GM06990 (cell line): ENCODE measurements around the gene MACROH2A2.
A peak's percentile ranks its signal among the peaks of the same experiment; 100 is the strongest.

Experiments used
- DNase-seq: peaks from one replicate; pipeline ENCODE4 v3.0.0-alpha.2; 2011; ENCODE audit not compliant: insufficient read length; ENCODE audit errors: extremely low read depth
- H3K27me3 ChIP-seq: replicated peaks from 2 replicates; pipeline ENCODE4 v1.6.0; 2011; ENCODE audit warnings: low read length; ENCODE audit not compliant: control insufficient read depth, insufficient read depth
- H3K36me3 ChIP-seq: 2 replicates; pipeline ENCODE4 v1.5.1; 2011; ENCODE audit warnings: low read length; ENCODE audit not compliant: control insufficient read depth, insufficient read depth
- H3K4me3 ChIP-seq: replicated peaks from 2 replicates; pipeline ENCODE4 v1.5.1; 2011; ENCODE audit warnings: low read depth, mild to moderate bottlenecking, control low read depth, low read length
- TF ChIP-seq, protein P1 (sequence below): IDR thresholded peaks from 2 replicates; pipeline ENCODE4 v1.5.1; 2011; ENCODE audit warnings: low read length, control low read depth, mild to moderate bottlenecking, inconsistent platforms; ENCODE audit not compliant: insufficient read depth, poor library complexity, severe bottlenecking

MACROH2A2 gene

DNA sequence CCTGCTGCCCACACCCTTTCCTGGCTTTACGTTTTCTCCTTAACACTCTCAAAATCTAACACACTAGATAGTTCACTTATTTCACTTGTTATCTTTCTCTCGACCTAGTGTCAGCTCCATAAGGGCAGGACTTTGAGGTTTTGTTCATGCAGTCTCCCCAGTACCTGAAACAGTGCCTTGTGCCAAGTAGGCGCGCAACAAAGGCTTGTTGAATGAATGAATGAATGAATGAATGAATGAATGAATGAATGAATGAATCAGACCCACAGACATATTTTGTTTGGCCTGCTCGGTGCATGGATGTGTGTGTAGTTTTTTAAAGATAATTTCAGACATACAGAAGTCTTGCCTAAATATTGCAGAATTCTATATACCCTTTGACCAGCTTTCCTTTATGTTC is 87.7 kb downstream of the MACROH2A2 start:
- H3K36me3 ChIP-seq = peaks cover 2% of the 10 kb centered on the region
- no peaks in the 10 kb centered on the region for H3K27me3 ChIP-seq
- no peak overlapping the region for H3K4me3 ChIP-seq
- no peak for DNase-seq
- TF ChIP-seq, protein P1, sequence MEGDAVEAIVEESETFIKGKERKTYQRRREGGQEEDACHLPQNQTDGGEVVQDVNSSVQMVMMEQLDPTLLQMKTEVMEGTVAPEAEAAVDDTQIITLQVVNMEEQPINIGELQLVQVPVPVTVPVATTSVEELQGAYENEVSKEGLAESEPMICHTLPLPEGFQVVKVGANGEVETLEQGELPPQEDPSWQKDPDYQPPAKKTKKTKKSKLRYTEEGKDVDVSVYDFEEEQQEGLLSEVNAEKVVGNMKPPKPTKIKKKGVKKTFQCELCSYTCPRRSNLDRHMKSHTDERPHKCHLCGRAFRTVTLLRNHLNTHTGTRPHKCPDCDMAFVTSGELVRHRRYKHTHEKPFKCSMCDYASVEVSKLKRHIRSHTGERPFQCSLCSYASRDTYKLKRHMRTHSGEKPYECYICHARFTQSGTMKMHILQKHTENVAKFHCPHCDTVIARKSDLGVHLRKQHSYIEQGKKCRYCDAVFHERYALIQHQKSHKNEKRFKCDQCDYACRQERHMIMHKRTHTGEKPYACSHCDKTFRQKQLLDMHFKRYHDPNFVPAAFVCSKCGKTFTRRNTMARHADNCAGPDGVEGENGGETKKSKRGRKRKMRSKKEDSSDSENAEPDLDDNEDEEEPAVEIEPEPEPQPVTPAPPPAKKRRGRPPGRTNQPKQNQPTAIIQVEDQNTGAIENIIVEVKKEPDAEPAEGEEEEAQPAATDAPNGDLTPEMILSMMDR = no peak

DNA sequence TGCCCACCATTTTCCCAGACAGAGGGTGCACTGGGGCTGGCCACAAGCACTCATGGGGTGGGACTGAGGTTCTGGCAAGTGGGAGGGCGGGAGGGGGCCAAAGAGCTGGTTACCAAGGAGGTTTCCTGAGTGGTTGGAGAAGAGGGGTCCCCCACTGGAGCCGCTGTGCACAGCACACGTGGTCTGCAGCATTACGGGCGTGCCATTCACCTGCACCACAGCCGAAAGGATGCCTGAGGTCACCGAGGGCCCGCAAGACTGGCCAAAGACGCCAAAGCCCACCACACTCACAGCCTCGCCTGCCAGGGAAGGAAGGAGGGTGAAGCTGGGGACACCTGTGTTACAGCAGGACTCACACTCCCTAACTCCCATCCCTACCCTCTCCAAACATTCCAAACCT is 89.9 kb downstream of the MACROH2A2 start:
- Histone ChIP-seq H3K4me3 (no peak overlapping the region), H3K27me3 (no peaks in the 10 kb centered on the region), H3K36me3 (peaks cover 2% of the 10 kb centered on the region)
- no peak for DNase-seq
- TF ChIP-seq, protein P1 = no peak

DNA sequence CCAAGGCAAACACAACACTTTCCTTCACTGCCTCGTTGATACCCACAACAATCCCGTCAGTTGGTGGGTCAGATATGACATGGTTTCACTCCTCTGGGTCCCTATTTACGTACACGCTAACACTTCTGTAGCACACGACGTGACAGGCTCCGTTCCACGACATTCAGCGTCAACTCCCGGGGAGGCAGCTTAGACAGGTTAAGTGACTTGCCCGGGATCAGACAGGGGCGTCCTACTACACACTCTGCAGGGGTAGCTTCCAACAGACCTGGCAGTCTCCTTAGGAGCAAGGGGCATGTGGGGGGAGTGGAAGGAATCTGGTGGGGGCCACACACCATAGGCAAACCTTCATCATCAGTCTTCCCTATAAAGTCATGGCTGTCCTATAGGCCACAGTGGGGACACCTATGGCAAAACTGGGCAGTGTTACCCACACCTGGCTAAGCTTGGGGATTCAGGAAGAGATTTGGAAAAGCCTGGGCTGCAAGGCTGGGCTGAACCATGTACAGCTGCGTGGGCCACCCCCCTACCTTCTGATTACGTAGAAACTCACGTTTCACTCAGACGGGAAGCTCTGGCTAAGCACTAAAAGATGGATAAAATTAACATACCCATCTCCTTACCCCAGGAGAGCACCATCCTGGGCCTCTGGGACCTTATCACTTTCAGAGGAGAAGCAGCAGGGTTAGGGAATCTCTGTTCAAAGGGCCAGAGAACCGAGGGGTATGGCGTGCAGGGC is 91.9 kb downstream of the MACROH2A2 start:
- Histone ChIP-seq H3K27me3 (no peaks in the 10 kb centered on the region), H3K36me3 (peaks cover 4% of the 10 kb centered on the region), H3K4me3 (peak overlapping the region; percentile 85)
- no peak for DNase-seq
- TF ChIP-seq, protein P1 = no peak

DNA sequence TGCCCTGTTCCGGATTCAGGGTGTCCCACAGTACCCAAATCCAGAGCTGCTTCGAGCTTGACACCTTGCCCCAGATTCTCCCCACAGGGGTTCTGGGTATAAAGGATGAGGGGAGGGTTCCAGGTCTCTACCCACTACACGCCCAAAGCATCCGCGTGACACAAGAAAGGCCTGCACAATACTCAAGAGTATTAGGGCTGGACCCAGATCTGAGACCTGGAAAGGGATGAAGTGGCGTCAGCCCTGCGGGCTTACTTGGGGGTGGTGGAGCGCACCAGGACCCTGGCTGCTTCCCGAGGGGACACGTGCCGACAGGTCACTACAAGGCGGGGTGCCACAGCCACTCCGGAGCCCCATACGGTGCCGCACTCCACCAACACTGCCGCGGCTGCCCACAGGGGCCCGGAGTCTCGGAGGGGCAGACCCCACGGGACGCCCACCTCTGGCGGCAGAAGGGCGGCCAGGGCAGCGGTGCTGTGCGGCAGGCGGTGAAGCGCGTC is 92.6 kb downstream of the MACROH2A2 start:
- Histone ChIP-seq H3K4me3 (peak overlapping the region; percentile 85), H3K36me3 (peaks cover 2% of the 10 kb centered on the region; the same call in 1 of the 2 replicates), H3K27me3 (no peaks in the 10 kb centered on the region)
- TF ChIP-seq, protein P1 = no peak
- no peak for DNase-seq

DNA sequence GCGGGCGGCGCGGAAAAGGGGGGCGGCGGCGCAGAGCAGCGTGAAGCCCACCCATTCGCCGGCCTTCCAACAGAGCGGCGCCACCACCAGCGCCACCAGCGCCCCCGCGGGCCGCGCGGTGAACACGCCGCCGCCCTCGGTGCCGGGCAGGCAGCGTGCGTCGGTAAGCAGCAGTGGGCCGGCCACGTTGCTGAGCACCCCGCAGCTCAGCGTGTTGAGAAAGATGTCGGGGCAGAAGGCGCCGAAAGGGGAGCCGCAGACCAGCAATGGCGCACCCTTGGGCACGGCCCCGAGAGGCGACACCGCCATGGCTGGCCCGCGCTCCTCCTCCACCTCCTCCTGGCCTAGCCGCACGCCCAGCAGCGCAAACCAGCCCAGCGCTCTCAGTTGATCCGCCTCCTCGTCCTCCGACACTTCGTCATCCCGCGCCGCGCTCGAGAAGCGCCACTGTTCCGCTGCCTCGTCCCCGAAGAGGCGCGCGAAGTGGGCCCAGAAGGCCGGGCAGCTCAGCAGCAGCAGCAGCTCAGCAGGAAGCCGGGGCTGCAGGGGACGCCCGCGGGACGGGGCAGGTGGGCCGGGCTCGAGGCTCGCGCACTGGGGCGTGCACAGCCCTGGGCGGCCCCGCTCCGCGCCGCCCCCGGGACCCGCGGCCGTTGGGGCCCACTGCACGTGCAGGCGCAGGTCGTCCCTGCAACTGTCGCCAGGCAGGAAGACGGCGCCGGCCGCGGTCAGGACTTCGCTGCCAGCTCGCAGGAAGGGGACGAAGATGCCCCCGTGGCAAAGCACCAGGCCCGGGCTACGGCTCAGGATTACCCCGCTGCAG is 93.2 kb downstream of the MACROH2A2 start:
- DNase-seq = peak; percentile 86
- Histone ChIP-seq H3K27me3 (no peaks in the 10 kb centered on the region), H3K36me3 (peaks cover 3% of the 10 kb centered on the region), H3K4me3 (peak overlapping the region; percentile 85)
- TF ChIP-seq, protein P1 = peak; percentile 16
